Ureter (tissue), 1 donor: ENCODE measurements around the gene AGAP1. TPM values are rescaled to one million over a fixed set of nuclear protein-coding genes. Genes with fewer than 3 reads are reported as not detected.
A peak's percentile ranks its signal among the peaks of the same experiment; 100 is the strongest.
"Not testable (repeated sequence)": the region's sequence is repeated elsewhere in the genome, so short reads cannot be mapped to it uniquely, and the experiment has no call there.

Source experiments
- DNase-seq: peaks from one replicate; pipeline ENCODE4 v3.0.0-alpha.2; 2020; ENCODE audit warnings: low spot score
- total RNA-seq: library from RNA; stranded (reverse); gene quantifications from one replicate; pipeline ENCODE4 v1.2.4, GENCODE V29; 2023
- donor health status: DM: yes; HTN: yes; CAD: no.

Gene AGAP1
- total RNA-seq, 1 donor from 2014 or later: 43.2 TPM

DNA sequence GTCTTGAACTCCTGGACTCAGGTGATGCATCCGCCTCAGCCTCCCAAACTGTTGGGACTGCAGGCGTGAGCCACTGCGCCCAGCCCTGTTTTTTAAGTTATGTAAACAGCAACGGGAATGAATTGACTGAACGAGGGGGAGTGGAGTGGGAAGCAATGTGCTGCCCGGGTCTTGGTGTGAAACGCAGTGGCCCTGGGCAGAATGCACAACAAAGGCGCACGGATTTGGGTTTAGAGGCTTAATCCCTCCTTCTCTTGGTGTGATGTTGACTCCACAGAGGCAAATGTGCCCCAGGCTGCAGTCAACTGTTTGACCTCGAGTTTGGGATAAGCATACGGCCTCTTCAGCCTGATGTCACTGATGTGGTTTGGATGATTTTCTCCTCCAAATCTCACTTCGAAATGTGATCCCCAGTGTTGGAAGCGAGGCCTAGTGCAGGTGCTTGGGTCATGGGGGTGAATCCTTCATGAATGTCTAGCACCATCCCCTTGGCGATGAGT lies 97.4 kb downstream of the AGAP1 start:
- no peak for DNase-seq

DNA sequence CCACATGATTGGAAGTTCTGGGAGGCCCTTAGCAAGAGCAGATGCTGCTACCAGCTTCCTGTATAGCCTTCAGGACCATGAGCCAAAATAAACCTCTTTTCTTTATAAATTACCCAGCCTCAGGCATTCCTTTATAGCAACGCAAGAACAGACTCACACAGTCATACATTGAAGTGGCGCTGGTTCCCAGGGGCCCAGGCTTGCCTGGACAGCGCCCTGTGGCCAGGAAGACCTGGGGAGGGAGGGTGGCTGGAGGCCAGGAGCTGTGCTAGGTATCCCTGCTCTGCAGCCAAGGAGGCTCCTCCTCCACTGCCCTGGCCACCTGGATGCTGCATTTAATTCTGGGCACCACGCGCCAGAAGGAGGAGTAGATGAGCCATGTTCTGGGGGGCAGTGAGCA lies 98.1 kb downstream of the AGAP1 start:
- DNase-seq: no peak

DNA sequence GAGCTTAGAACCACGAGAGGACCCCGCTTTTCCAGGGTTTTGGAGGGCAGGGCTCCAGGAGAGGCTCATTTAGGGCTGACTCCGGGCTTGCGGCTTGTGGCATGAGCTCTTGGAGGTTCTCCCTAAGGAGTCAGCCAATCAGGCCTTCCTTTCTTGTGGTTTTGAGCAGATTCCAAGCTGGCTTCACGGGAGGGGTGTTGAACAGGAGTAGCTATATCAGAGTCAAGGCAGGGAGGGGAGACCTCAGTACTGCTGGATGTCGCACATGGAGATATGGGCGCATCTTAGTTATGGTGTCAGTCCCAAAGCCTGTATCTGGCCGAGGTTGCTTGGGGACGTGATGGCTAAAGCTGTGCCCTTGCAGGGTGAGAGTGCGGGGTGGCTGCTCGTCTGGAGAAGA lies 98.6 kb downstream of the AGAP1 start:
- no peak for DNase-seq

DNA sequence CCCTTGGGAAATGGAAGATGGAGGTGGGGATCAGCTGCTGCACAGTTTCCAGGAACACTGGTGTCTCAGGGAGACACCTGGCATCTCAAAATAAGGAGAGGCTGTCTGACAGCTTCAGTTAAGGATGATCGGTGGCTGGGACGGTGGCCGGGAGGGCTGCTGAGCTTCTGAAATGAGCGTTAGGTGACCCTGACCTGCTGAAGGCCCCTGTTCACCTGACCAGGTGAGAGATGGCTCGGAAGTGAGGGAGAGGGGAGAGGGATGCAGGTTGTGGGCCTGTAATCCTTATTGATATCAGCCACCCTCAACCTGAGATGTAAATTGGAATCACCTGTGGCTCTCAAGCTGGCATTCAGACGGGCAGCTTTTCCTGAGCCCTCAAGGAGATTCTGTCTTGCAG lies 99.0 kb downstream of the AGAP1 start:
- DNase-seq: no peak

DNA sequence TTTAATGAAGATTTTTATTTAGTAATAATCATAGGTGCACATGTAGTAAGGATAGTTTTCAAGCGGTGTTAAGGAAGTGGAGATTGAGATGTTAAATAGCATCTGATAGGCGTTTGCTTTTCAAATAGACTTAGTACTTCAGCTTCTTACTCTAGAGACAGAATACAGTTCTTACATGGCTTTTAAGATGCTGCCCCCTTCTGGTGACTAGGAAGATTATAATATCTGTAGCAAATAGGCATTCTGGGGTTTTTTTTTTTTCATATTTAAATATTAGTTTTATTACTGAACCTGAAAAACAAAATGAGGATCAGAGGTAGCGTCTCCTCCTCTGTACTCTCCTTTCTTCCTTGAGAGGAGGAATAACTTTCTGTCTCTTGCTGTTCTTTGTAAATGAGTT lies 100.2 kb downstream of the AGAP1 start:
- no peak for DNase-seq

DNA sequence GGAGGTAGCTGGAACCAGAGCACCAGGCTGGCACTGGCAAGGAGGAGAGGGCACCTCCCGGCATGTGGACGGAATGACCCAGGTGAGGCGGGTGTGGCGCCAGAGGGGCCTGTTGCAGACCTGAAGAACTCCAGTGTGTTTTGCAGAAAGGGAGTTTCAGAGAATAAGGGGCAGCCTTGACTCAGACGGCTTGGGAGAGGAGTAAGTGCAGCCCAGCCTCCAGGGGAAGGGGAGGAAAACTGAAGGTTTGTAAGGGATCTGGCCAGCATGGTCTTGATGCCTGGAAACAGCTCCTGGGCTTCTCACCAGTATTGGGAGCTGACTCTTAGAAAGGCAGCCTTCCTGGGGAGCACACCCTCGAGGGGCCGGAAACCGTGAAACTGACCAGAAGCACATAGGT lies 101.1 kb downstream of the AGAP1 start:
- no peak for DNase-seq

DNA sequence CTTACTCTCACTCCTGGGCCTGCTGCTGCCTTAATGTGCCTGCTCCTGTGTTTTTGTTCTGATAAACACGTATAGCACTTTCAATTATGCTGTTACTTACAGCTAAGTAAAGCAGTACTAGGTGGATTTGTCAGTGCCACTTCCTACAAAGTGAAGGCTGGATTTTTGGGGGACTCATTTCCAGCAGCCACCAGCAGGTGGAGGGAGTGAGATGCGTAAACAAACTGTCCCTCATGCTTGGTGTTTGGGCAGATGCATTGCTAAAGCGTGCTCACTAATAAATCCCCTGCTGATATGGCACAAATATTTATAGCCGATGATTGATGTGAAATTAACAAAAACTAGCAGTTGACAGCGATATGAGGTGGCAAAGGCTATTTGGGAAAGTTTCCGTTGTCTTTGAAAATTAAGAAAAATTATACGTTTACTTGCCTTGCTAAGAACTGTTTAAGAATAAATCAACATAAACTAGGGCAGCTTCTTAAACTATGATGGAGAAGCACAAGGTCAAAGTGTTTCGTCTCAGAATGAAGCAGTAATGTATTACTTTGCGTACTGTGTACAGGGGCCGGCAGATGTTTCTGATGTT lies 101.7 kb downstream of the AGAP1 start:
- DNase-seq: peak; percentile 74

DNA sequence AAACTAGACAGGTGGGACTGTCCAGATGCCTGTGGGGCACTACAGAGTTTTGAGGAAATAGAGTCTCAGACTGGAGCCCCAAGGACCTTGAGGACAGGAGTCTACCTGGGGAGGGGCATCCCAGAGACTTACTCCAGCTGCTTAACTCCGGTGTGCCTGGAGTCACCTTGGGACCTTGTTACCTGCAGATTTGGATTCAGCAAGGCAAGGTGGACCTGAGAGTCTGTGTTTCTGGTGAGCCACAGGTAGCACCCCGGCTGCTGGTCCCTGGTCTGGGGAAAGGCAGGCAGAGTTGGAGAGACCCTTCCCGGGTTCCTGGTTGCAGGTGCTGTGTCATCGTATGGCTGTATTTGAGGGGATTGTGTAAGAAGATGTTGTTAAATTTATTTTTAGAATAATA lies 102.4 kb downstream of the AGAP1 start:
- no peak for DNase-seq

DNA sequence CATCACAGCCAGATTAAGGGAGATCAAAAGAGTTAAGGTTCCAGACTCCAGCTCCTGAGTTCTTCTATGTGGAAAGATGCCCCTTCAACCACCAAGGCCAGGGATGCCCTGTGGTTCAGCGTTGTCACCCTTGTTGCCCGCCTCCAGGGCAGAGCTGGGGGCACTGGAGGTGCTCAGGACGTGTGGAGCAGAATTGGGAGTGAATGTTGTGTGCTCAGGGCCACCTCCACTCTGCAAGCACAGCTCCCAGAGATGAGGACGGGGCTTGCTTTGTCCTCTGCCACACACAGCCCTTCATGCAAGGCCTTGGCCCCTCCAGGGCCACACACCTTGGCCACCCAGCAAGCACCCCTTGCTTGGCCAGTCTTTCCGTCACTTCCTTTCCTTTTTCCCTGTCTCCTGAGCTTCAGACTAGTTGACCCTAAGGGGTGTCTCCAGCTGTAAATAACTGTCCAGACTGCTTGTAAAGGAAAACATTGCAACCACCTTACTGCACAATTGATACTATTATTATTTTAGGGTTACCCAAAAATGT lies 103.3 kb downstream of the AGAP1 start:
- DNase-seq: no peak

DNA sequence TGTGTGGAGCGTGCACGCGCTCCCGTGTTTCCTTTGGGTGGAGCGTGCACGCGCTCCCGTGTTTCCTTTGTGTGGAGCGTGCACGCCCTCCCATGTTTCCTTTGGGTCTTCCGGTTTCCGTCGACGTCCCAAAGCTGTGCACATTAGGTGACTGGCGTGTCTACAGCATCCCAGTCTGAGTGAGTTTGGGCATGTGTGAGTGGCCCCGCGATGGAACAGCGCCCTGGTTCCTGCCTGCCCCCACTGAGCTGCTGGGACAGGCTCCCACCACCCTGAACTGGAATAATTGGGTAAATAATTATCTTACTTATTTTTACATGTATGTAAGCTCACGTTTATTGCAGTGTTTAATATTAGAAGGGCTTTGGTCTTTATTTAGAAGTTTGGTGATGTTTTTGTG lies 104.2 kb downstream of the AGAP1 start:
- no peak for DNase-seq

DNA sequence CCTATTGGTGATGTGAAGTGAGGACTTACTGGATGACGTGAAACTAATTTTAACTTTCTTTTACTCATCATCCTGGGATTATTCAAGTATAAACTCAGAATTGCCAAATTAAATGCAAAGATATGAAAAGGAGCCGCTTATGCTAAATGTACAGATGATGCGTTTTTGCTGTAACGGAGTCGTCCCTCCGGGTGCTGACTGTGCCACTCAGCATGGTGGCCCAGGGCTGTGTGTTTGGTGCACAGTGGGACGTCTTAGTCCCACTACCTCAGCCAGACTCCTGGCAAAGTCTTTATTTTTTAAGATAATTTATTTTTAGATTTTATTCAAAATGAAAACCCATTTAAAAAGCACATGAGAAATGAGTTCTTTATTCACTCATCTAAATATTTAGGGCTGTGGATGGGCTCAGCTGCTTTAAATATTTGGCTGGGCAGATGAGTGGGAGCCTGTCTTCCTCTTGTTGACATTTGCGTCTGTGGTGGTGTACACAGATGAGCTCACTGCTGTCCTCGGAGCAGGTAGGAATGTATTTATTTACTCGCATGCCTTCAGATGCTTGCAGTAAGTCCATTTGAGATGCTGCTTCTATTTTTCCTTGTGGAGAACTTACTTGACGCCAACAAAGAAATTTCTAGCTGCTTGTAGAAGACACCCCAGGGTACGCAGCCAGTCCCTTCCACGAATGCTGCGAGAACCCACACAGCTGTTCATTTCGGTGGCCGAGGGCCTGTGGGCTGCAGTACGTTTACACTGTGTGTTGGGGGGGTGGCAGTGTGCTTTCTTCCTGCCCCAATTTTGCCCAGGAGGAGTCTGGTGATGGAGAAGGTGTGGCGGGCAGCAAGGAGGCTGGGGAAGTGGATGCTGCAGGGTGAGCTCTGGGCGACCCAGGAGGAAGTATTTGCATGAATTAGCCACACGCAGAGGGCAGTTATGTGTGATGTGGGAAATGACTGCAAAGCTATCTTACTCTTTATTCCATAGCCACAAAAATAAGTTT lies 105.0 kb downstream of the AGAP1 start:
- no peak for DNase-seq

DNA sequence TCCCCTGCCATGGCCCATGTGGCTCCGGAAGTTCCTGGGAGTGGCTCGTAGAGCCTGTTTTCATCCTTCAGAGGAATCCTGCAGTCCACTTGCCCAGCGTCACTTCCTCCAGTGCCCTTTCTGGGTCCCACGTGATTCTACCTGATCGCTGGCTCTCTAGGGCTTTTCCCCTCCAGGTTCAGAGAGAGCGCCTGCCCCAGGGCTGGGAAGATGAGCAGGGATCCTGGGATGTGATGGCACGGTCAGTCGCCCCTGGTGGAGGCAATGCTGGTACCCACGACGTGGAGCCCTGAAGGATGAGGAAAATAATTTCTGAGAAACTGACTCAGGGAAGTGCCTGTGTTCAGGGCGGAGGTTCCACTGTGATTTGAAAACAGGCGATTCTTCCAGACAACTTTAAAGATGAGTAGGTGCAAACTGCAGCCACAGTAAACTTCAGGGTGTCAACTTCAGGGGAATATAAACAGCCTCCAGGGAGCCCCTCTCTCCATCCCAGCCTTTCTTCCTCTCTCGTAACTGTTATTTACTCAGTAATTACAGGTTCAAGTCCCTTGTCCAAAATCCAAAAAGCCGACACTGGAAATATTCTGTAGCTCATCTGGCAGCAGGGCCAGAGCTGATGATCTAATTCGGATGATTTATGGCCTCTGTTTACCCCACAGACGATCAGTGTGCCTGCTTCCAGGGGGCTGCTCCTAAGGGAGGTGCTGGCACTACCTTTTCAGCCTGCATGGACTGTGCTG lies 105.9 kb downstream of the AGAP1 start:
- DNase-seq: no peak

DNA sequence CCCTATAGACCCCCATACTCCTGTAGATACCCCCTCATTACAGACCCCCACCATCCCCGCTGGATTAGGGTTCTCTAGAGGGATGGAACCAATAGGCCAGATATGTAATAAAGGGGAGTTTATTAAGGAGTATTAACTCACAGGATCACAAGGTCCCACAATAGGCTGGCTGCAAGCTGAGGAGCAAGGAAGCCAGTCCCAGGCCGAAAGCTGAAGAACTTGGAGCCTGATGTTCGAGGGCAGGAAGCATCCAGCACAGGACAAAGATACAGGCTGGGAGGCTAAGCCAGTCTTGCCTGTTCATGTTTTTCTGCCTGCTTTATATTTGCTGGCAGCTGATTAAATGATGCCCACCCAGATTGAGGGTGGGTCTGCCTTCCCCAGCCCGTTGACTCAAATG lies 106.6 kb downstream of the AGAP1 start:
- no peak for DNase-seq

DNA sequence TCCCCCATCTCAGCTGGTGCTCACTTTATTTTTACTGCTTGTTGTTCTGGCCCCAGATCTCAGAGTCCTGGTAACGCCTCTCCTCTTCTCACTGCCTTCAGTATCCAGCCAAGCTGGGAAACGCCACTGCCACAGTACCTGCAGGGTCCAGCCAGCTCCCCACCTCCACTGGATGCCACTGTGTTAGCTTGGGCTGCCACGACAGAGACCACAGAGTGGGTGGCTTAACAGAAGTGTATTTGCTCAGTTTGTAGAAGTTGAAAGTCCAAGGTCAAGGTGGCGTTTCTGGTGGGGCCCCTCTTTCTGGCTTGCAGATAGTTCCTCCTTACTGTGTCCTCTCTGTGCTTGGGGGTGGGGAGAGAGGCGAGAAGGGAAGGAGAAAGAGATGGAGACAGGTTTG lies 107.1 kb downstream of the AGAP1 start:
- DNase-seq: no peak

DNA sequence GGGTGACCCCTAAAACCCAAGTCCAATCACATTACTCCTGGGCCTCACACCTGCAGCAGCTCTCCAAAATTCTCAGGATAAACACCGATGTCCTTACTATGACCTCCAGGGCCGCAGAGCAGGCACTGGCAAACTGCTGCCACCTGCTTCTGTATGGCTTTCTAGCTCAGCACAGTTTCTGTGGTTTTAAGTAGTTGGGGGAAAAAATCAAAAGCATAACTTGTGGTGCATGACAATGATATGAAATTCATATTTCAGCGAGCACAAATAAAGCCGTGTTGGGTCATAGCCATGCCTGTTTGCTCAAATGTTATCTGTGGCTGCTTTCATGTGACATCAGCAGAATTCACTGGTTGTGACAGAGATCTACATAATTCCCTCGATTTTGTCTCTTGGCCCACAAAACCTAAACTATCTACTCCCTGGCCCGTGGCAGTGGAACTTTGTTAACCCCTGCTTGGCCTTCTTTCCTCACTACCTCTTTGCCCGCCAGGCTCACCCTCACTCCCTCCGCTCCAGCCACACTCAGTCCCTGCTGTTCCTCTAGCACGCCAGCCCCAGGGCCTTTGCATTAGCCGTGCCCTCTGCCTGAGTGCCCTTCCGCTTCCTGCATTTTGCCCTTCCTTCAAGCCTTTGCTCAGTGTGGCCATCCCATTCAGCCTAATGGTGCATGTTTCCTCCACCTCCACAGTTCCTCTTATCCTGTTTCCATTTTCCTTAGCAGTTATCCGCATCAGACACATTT lies 108.3 kb downstream of the AGAP1 start:
- no peak for DNase-seq

DNA sequence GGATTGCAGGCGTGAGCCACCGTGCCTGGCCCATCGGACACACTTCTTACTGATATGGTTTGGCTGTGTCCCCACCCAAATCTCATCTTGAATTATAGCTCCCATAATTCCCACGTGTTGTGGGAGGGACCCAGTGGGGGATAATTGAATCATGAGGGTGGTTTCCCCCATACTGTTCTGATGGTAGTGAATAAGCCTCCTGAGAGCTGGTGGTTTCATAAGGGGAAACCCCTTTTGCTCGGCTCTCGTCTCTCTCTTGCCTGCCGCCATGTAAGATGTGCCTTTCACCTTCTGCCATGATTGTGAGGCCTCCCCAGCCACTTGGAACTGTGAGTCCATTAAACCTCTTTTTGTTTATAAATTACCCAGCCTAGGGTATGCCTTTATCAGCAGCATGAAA lies 109.1 kb downstream of the AGAP1 start:
- DNase-seq: not testable (repeated sequence)

DNA sequence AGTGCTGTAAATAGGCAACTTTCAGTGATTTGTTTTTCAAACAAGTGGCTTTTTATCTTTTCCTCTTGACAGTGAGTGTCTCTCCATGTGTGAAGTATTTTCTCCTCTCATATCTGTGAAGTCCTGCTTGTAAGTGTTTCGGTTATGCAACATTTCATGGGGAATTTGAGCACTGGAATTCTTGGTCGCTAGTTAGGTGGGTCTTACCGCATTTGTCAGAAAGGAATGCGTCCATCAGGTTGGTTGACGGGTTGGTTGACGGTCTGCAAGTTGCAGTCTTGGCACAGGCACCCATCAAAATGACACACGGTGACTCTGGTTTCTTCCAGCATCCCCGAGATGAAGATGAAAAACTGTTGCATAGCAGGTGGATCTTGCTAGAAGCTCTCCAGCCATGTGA lies 109.8 kb downstream of the AGAP1 start:
- DNase-seq: no peak

DNA sequence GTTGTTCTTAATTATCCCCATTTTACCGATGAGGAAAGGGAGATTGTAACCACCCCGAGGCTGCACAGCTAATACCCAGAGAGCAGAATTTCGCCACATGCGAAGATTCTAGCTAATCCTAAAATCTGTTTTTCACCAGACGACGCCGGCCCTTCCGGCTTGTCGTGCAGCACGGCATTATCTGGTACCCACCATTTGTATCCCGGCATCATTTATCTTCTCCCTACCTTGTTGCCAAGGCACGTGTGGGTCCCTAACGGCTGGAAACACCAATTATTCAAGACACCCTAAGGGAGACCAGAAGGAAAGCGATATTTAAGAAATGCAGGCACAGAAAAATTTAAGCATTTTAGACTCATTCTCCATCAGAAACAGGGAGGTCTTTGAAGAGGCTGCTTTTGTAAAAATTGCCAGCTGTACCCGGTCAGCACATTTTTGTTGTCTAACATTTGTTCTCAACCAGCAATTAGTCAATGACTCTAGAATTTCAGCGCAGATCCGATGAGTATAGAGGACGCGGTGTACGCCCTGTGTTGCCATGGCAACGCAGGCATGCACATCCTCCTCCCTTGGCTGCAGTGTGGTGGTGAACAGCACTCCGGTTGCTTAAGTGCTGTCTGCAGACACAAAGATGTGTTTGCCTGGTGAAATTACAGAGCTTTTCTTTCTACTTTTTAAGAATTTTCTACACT lies 111.6 kb downstream of the AGAP1 start:
- DNase-seq: peak; percentile 64

DNA sequence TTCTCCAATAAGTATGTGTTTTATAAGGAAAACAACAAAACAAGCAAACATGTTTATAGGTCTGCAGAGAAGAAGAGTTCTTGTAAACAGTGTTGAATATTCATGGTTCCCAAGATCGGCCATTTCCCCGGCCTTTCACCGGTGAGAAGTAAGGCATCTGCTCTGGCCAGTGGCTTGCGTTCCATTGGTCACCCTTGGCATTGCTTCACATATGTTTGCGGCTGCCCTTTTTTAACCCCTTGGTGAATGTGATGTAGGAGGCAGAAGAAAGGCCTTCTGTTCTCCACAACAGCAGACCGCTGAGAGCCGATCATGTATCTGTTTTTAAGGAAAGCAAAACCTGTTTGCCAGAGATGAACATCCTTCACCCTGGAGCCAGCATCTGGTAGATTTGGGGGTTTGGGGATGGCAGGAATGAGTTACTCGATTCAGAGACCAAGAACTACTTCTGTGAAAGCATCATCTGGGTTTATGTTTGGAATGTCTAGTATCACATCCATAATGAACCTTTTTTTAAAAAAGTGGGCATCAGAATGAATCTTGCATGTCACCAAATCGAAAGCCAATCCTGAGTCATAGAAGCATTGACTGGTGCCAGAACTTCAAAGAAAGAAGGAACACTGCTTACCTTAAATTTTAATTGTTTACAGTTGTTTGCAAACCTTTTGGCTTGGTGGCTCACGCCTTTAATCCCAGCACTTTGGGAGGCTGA lies 112.3 kb downstream of the AGAP1 start:
- no peak for DNase-seq

DNA sequence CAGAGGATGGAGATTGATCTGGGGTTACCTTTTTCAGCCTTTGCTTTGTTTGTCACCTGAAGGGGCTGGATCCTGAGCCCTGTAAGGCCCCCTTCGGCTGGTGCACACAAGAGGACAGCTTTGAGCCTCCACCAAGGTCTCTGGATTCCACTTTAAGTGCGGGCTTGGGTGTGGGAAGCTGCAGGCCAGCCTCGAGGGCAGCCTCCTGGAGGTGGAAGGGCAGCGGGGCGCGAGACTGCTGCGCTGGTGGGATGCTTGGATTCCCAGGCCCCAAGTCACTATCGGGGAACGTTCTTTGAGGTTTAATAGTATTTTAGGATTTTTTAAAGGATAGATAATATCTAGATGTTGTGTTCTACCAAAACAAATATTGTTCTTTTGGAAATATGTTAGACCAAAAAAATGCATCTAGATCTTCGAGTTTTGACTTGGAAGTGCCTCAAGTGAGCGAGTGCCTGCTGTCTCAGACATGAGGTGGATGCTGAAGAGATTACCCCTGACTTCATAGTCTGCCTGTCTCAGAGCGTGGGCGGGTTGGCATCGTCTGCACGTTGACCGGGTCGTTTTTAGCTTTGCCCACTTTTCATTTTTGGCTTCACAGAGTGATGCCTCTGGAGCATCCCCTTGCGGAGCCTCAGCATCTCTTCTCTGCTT lies 113.8 kb downstream of the AGAP1 start:
- no peak for DNase-seq
